ENCODE data around the gene ERMN. TPM values are rescaled to one million over a fixed set of nuclear protein-coding genes. Genes with fewer than 3 reads are reported as not detected.

ERMN gene
- total RNA-seq, 2 donors from 2014 or later = 1.3 TPM; not detected in 1

- no peaks in the 10 kb centered on the region for H3K36me3 ChIP-seq
- ATAC-seq (ENCODE audit: insufficient number of reproducible peaks, low FRiP score, low read depth) (no peak), DNase-seq (ENCODE audit: low spot score) (no peak)
- H3K4me1 ChIP-seq (ENCODE audit: control insufficient read depth in 1 of 2, low read depth in 2 of 2) = no peaks in the 10 kb centered on the region
- no peak overlapping the region for H3K4me3 ChIP-seq
- no peak overlapping the region for H3K27ac ChIP-seq
- TF ChIP-seq CTCF (IDR thresholded peaks at IDR 0.05) = no peak
- H3K27me3 ChIP-seq (replicated peaks; ENCODE audit: insufficient read depth) = no peaks in the 10 kb centered on the region
- no peaks in the 10 kb centered on the region for H3K9me3 ChIP-seq
Measured at GRCh38 chr2:157322432-157322831, 3.2 kb downstream of the ERMN start.

- Histone ChIP-seq H3K4me3 (no peak overlapping the region), H3K27ac (no peak overlapping the region), H3K27me3 (replicated peaks; ENCODE audit: insufficient read depth) (no peaks in the 10 kb centered on the region), H3K9me3 (no peaks in the 10 kb centered on the region), H3K4me1 (ENCODE audit: control insufficient read depth in 1 of 2, low read depth in 2 of 2) (no peaks in the 10 kb centered on the region), H3K36me3 (no peaks in the 10 kb centered on the region)
- DNase-seq (ENCODE audit: low spot score) (no peak), ATAC-seq (ENCODE audit: insufficient number of reproducible peaks, low FRiP score, low read depth) (no peak)
- TF ChIP-seq CTCF (IDR thresholded peaks at IDR 0.05) = no peak
Measured at GRCh38 chr2:157321466-157321865, 4.2 kb downstream of the ERMN start.

- Histone ChIP-seq H3K9me3 (no peaks in the 10 kb centered on the region), H3K36me3 (no peaks in the 10 kb centered on the region), H3K27ac (no peak overlapping the region), H3K4me1 (ENCODE audit: control insufficient read depth in 1 of 2, low read depth in 2 of 2) (no peaks in the 10 kb centered on the region), H3K4me3 (no peak overlapping the region), H3K27me3 (replicated peaks; ENCODE audit: insufficient read depth) (no peaks in the 10 kb centered on the region)
- no peak for DNase-seq (ENCODE audit: low spot score)
- no peak for TF ChIP-seq CTCF (IDR thresholded peaks at IDR 0.05)
- ATAC-seq (ENCODE audit: insufficient number of reproducible peaks, low FRiP score, low read depth) = no peak
Measured at GRCh38 chr2:157320409-157320808, 5.2 kb downstream of the ERMN start.

GRCh38 chr2:157319795-157320194 is 5.8 kb downstream of the ERMN start:
- TF ChIP-seq CTCF (IDR thresholded peaks at IDR 0.05) = no peak
- H3K36me3 ChIP-seq = no peaks in the 10 kb centered on the region
- no peak overlapping the region for H3K4me3 ChIP-seq
- no peaks in the 10 kb centered on the region for H3K4me1 ChIP-seq (ENCODE audit: control insufficient read depth in 1 of 2, low read depth in 2 of 2)
- no peaks in the 10 kb centered on the region for H3K9me3 ChIP-seq
- no peak for DNase-seq (ENCODE audit: low spot score)
- H3K27ac ChIP-seq = no peak overlapping the region
- no peaks in the 10 kb centered on the region for H3K27me3 ChIP-seq (replicated peaks; ENCODE audit: insufficient read depth)
- no peak for ATAC-seq (ENCODE audit: insufficient number of reproducible peaks, low FRiP score, low read depth)

- Histone ChIP-seq H3K4me3 (no peak overlapping the region), H3K27me3 (replicated peaks; ENCODE audit: insufficient read depth) (no peaks in the 10 kb centered on the region), H3K4me1 (ENCODE audit: control insufficient read depth in 1 of 2, low read depth in 2 of 2) (no peaks in the 10 kb centered on the region), H3K27ac (no peak overlapping the region), H3K36me3 (no peaks in the 10 kb centered on the region), H3K9me3 (no peaks in the 10 kb centered on the region)
- no peak for TF ChIP-seq CTCF (IDR thresholded peaks at IDR 0.05)
- DNase-seq (ENCODE audit: low spot score) = no peak
- ATAC-seq (ENCODE audit: insufficient number of reproducible peaks, low FRiP score, low read depth) = no peak
Measured at GRCh38 chr2:157318884-157319283, 6.7 kb downstream of the ERMN start.

All from thoracic aorta (tissue), 2 donors.